C1 segment of cervical spinal cord (tissue), 14 donors: Measurements from ENCODE around the gene IGSF23.

ENCODE experiments used
- DNase-seq, 14 donors: peaks; one replicate each; lab custom pipeline; 2025; lab: John Stamatoyannopoulos, UW

IGSF23 gene, protein sequence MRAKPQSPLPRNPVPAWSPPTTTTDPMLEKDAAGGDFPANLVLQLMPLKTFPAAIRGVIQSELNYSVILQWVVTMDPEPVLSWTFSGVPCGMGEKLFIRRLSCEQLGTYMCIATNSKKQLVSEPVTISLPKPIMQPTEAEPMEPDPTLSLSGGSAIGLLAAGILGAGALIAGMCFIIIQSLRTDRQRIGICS

DNA sequence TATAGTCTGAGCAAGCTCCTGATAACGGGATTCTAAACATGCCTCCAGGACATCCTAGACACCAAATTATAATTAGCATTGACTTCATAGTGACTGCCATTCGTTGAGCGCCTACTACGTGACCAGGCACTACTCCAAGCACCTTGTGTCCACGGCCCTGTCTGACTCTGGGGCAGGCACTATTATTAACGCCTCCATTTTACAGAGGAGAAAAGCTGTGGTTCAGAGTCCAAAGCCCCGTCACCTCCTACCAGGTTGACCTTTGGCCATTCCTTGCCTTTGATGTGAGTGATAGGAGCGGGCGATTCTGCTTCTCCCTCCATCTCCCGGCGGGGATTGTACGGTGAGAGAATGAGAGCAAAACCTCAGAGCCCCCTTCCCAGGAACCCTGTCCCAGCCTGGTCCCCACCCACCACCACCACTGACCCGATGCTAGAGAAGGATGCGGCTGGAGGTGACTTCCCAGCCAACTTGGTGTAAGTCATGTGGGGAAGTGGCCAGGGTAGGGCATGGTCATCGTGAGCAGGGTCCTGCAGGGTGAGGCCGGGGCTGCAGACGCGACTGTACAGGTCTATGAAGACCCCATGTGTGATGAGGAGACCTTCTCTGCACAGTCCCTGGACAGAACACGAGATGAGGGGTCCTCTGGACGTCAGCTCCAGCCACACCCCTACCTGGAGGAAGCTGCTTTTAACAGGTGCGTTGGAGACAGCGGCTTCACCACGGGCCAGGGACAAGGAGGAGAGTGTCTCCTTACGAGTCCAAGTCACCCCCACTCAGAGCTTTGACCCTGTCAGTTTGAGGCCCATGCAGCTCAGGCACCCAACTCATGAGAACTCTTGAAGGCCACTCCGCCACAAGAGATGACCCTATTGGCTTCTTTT is at the start of gene IGSF23:
IGSF23 (plus strand) TSS at position 269 of the 884 bp plus-strand sequence; CDS start at position 352, 83 bp downstream.
- DNase-seq, result no peak

DNA sequence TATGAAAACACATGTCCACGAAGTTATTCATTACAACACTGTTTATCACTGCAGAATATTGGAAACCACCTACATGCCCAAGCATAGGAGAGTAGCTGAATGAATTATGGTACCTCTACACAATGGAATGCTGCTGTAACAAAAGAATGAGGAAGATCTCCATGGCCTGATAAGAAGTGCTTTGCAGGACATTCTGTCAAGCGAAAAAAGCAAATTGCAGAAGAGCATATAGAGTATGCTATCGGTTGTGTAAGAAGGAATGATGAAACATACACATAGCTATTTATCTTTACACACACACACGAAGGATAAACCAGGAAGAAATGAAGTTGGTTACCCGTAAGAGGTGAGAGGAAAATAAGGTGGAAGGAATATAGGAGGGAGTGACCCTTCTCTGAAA is 46.4 kb upstream of the IGSF23 start:
- DNase-seq, result no peak

DNA sequence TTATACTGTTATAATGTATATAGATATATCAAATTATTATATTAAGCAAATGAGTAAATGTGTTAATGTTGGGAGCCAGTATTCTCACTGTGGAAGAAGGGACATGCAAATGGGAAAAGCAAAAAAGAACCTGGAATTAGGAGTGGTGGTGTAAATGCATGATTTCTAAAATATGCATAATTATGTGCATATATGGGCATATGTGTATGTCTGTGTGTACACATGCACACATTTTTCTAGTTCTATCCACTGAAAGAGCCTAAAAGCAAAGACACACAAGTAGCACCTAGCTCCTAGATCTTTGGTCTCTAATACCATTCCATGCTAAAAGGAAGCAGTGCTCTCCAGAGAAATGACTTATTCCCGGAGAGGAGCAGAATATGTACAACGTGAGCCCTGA is 45.6 kb upstream of the IGSF23 start:
- DNase-seq, result no peak

- no peak for DNase-seq
Measured at GRCh38 chr19:44570603-44570983, 42.8 kb upstream of the IGSF23 start.

DNA sequence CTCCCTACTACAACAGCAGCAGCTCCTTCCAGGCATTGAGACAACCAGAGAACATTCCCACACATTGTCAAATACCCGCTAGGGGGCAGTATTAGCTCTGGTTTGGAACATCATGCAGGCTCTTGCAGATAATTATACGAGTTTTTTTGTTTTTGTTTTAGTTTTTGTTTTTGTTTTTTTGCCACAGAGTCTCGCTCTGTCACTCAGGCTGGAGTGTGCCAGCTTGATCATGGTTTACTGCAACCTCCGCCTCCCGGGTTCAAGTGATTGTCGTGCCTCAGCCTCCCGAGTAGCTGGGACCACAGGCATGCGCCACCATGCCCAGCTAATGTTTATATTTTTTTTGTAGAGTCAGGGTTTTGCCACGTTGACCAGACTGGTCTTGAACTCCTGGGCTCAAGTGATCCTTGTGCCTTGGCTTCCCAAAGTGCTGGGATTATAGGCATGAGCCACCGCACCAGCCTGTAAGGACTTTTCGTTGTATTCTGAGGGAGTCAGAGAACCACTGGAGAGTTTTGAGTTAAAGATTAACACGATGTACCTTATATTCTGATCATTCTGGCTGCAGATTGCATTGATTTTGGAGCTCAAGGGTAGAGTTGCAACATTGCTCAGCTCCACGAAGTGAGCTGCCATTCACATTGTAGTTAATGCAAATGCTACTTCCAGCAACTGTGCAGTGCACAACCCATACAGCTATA is 42.2 kb upstream of the IGSF23 start:
- DNase-seq, result peak in 7 of 14 donors; percentile 2 to 46 (median 10)

DNA sequence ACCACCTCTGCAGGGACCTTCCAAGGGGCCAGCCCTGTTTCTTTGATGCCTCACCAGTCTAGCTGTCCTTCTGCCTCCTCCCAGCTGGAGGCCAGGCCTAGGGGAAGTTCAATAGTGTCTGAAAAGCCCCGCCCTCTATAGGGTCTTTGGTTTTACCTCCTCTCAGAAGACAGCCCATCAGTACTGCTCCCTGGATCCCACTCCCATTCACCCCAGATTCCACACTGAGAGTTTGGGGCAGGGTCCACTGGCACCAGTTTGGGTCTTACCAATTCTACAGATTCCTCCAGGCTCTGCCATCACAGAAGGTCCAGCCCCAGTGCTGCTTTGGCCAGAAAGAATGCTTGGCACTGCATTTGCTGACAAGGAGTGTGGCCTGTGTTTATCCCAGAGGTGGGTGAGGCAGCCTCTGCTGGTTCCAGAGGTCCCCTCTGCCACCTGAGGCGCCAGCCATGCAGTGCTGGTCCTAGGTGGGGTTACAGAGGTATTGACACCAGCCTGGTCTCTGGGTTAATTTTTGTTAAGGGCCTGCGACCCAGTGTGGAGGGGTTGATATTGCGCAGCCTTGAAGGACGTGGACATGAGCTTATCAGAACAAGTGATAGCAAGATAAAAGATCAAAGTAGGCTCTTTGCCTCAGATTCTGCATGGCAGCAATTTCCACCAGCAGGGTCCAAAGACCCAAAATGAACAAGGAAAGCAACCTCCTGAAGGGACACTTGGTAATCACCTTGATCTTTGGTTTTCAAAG is 41.4 kb upstream of the IGSF23 start:
- DNase-seq, result no peak

DNA sequence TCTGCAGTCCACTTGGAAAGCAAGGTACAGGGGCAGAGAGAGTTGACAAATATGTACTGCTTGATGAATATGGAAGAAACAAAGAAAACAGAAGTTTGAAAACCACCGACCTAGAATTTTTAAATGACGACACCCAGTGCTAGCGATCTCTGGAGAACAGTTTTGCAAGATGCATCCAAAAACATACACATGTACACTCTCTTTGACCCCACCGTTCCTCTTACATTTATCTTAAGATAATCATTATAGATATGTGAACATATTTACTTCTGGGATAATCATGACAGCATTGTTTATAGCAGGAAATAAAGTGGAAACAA is 40.8 kb upstream of the IGSF23 start:
- no peak for DNase-seq

- no peak for DNase-seq
Measured at GRCh38 chr19:44573183-44573582, 40.2 kb upstream of the IGSF23 start.

GRCh38 chr19:44573627-44574026 is 39.7 kb upstream of the IGSF23 start:
- DNase-seq, result no peak

DNA sequence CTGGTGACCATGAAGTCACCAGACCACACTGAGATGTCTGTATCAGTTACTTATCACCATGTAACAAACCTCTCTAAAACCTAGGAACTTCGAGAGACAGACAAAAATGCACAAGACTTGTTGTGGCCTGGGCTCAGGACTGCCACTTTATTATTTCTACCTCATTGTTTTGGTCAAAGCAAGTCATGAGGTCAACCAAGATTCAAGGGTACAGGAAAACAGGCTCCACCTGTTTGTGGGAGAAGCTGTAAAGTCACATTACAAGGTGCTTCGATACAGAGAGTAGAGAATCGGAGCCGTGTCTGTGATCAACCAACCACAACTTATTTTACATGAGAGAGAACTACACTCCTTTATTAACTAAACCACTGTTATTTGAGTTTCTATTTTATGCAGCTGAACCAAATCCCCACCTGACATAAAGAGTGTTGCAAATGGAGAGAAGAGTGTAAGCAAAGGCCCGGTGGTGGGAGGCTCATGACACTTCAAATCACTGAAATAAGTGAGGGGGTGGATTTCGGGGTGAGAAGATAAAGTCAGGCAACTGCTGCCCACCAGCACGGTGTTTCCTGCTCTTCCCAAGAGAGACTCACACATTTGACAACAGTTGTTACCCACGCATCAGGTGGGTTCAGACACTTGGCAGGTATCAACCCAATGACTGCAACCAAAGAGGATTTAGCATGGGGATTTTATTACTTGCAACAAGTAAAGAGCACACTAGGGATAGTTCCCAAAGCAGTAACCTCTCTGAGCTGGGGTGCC is 39.0 kb upstream of the IGSF23 start:
- no peak for DNase-seq

GRCh38 chr19:44575116-44575700 is 38.2 kb upstream of the IGSF23 start:
- no peak for DNase-seq

DNA sequence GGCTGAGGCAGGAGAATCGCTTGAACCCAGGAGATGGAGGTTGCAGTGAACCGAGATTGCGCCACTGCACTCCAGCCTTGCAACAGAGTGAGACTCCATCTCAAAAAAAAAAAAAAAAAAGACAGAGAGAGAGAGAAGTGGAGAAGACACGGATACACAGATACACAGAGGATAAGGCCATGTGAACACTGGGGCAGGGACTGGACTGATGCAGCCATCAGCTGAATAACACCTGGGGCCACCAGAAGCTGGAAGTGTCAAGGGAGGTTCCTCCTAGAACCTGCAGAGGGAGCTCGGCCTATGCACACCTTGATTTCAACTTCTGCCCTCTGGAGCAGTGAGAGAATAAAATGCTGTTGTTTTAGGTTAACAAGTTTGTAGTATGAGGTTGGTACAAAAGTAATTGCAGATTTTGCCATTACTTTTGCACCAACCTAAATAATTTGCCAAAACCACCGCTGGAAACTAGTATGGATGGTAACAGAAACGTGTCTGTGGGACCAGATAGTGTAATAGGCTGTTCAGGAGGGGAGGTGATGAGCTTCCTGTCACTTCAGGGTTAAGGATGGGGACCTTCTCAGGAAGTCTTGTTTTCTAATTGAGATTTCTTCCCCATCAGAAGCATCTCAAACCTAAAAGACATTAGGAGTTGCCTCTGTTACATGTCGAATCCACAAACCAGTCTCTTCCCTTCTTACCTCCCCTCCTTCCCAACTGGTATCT is 36.4 kb upstream of the IGSF23 start:
- DNase-seq, result no peak

DNA sequence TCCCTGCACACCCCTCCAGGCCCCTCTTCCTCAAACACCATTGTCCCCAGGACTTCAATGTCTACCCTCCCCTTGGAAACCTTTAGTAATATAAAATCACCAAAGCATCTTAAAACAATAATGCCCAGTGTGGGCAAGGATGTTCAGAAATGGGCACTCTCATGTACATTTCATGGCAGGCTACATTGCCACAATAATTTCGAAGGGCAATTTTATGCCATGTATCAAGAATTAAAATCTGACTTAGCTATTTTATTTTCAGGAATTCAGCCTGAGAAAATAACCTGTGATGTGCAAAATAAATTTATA is 35.8 kb upstream of the IGSF23 start:
- no peak for DNase-seq

GRCh38 chr19:44579663-44580365 is 33.5 kb upstream of the IGSF23 start:
- DNase-seq, result no peak

DNA sequence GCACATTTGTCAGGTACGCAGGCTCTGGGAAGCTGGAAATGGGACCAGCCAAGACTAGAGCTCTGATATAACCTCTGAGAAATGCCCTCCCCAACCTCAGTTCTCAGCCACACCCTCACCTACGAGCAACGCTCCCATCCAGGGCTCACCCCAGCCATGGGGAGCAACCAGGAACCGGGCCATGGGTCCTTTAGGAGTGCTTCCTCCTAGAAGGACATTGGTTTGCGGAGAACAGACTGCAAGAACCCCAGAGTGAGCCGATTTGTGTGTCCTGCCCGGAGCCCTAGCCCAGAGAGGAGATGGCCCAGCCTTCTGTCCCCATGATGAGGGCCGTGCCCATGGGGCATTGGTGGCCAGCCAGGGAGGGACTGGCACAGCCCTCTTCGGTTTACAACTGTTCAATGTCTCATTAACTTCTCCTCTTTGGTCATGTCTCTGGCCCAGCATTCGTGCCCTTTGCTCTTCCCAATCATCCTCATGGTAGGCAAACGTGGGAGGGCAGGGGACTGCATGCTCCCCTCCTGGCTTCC is 32.9 kb upstream of the IGSF23 start:
- no peak for DNase-seq

DNA sequence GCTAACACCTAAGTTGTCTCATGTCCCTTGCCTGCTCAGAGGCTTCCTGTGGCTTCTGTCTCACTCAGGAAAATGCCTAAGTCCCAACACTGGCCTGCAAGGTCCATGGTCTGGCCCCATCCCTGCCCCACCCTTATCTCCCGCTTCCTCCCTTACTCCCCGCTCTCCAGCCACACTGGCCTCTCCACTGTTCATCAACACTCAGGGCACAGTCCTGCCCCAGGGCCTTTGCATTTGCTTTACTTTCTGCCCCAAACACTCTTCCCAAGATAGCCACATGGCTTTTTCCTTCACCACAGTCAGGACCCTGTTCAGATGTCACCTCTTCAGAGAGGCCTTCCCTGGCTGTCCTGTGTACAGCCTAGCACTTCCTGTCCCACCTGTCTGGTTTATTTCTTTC is 32.1 kb upstream of the IGSF23 start:
- DNase-seq, result no peak

- DNase-seq, result no peak
Measured at GRCh38 chr19:44582581-44583265, 30.6 kb upstream of the IGSF23 start.

GRCh38 chr19:44585371-44586133 is 27.8 kb upstream of the IGSF23 start:
- no peak for DNase-seq
